Stimulated activated memory B cell treated with anti-CD40 and anti-IgM and Interleukin-4, amounts not matched to agents 10 μg/mL and 1 μg/mL and 100 μg/mL, for 72 hours (primary cell): ENCODE measurements around the gene TP73.

ENCODE experiments used
- ATAC-seq: fragments of 150-1000 bp; cut with Tn5 transposase; 2 replicates; pipeline ENCODE4 v1.10.0; 2021
- H3K27ac Mint-ChIP-seq: one replicate; pipeline ENCODE4 v1.8.0; 2022; ENCODE audit warnings: mild to moderate bottlenecking, mixed read lengths
- H3K27me3 Mint-ChIP-seq: one replicate; pipeline ENCODE4 v1.8.0; 2022; ENCODE audit warnings: mixed read lengths
- H3K36me3 Mint-ChIP-seq: one replicate; pipeline ENCODE4 v1.8.0; 2022; ENCODE audit warnings: mixed read lengths
- H3K4me1 Mint-ChIP-seq: one replicate; pipeline ENCODE4 v1.8.0; 2022; ENCODE audit warnings: mixed read lengths
- H3K4me3 Mint-ChIP-seq: one replicate; pipeline ENCODE4 v1.8.0; 2022; ENCODE audit warnings: mild to moderate bottlenecking, moderate library complexity, mixed read lengths
- H3K9me3 Mint-ChIP-seq: one replicate; pipeline ENCODE4 v1.8.0; 2022; ENCODE audit warnings: mixed read lengths

Gene TP73

DNA sequence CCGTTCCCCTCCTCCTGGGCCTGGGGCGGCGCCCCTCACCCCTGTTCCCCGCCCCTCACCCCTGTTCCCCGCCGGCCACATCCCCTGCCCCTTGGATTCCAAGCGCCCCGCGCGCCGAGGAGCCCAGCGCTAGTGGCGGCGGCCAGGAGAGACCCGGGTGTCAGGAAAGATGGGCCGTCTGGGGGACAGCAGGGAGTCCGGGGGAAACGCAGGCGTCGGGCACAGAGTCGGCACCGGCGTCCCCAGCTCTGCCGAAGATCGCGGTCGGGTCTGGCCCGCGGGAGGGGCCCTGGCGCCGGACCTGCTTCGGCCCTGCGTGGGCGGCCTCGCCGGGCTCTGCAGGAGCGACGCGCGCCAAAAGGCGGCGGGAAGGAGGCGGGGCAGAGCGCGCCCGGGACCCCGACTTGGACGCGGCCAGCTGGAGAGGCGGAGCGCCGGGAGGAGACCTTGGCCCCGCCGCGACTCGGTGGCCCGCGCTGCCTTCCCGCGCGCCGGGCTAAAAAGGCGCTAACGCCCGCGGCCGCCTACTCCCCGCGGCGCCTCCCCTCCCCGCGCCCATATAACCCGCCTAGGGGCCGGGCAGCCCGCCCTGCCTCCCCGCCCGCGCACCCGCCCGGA is at the start of gene TP73:
TP73 (plus strand) TSS at position 587 of the 618 bp plus-strand sequence. CDS start 29,850 bp downstream, outside the sequence.
- H3K27me3 Mint-ChIP-seq: peaks cover 34% of the 10 kb centered on the region
- peaks cover 57% of the 10 kb centered on the region for H3K4me1 Mint-ChIP-seq
- peak within 1 kb of the TSS; percentile 69 for H3K4me3 Mint-ChIP-seq
- H3K9me3 Mint-ChIP-seq: no peaks in the 10 kb centered on the region
- no peak for ATAC-seq
- H3K27ac Mint-ChIP-seq: peak within 1 kb of the TSS; percentile 54
- no peaks in the 10 kb centered on the region for H3K36me3 Mint-ChIP-seq

DNA sequence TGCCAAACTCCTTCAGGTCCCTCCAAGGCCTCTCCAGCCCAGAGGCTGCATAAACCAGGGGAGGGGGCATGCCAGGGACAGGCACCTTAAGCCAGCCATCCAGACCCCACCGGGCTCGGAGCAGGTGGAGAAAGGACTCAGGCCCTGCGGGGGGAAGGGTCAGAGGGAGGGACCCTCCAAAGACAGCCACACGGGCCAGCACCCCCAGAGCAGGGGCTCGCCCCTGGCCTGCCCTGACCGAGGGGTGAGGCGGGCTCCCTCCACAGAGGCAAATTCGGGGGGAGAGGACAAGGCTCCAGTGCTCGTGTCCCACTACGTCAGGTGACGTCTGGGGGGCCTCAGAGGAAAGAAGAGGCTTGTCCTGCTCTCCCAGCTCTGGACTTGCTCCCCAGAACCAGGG is 49.2 kb upstream of the TP73 start:
- no peaks in the 10 kb centered on the region for H3K9me3 Mint-ChIP-seq
- peaks cover 30% of the 10 kb centered on the region for H3K27me3 Mint-ChIP-seq
- ATAC-seq: no peak
- no peaks in the 10 kb centered on the region for H3K36me3 Mint-ChIP-seq
- H3K27ac Mint-ChIP-seq: no peak overlapping the region
- peaks cover 11% of the 10 kb centered on the region for H3K4me1 Mint-ChIP-seq
- no peak overlapping the region for H3K4me3 Mint-ChIP-seq

DNA sequence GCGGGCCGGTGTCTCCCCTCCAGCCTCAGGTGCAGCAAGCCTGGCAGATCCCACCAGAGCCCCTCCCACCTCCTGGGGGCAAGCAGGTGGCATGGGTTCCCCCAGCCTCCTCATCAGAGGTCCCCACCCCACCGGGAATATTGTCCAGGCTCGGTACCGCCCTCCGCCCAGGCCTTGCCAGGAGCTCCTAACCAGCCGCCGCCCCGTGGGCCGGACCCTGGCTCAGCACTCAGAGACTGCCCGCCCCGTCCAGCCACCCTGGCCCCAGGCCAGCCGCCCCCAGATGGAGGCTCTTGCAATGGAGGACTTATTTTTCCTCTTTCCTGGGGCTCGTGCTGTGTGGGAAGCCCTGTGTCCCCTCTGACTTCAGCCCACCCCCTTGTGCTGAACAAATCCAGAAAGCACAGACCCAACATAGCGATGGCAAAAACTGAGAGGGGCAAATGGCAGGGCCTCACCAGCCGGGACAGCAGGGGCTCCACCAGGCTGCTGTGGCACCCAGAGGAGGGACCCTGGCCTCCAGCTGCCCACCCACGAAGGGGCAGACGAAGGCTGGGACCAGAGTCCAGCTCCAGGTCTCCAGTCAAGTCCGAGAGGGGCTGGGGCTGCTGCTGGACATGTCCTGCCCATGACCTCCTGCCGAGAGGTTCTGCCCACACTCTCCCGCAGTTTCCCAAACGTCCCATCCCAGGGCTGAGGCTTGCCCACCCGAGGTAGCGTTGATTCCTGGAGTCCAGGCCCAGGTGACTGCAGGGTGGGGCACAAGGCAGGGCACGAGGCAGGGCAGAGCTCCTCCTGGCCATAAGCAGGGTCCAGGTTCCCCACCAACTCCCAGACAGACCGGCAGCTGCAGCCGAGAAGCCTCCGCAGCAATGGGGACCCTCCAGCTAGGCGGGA is 48.5 kb upstream of the TP73 start:
- no peak overlapping the region for H3K27ac Mint-ChIP-seq
- peaks cover 24% of the 10 kb centered on the region for H3K27me3 Mint-ChIP-seq
- H3K4me3 Mint-ChIP-seq: no peak overlapping the region
- H3K36me3 Mint-ChIP-seq: no peaks in the 10 kb centered on the region
- peaks cover 4% of the 10 kb centered on the region for H3K4me1 Mint-ChIP-seq
- H3K9me3 Mint-ChIP-seq: no peaks in the 10 kb centered on the region
- peak; percentile 25 for ATAC-seq

- Mint-ChIP-seq H3K27ac (no peak overlapping the region), H3K4me3 (no peak overlapping the region), H3K36me3 (no peaks in the 10 kb centered on the region), H3K4me1 (no peaks in the 10 kb centered on the region), H3K9me3 (no peaks in the 10 kb centered on the region), H3K27me3 (peaks cover 24% of the 10 kb centered on the region)
- ATAC-seq: no peak
Observed at GRCh38 chr1:3604468-3604974, 47.8 kb upstream of the TP73 start.

DNA sequence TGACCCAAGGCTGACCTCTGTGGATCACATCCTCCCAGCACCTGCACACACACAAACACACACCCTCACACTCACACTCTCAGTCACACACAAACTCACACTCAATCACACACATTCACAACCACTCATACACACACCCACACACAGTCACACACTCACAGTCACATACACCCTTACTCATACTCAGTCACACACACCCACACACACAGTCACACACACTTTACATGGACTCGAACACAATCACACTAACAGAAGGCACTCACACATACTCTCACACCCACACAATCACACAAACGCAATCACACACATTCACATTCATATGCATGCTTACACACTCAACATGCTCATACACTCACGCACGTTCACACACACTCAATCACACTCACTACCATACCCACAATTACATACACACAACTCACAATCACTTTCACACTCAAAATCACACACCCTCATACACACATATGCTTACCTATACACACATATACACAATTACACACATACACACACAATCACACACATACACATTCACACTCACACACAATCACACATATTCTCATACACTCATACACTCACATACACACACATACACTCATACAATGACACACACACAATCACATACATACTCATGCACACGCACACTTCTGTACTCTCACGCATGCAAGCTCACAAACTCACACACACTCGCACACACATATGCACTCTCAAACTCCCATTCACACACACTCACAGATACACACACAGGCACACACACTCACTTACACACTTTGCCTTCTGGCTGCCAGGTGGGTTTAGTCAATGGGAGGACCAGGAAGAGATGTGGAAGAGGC is 47.1 kb upstream of the TP73 start:
- Mint-ChIP-seq H3K27me3 (peaks cover 21% of the 10 kb centered on the region), H3K4me3 (no peak overlapping the region), H3K27ac (no peak overlapping the region), H3K4me1 (no peaks in the 10 kb centered on the region), H3K36me3 (no peaks in the 10 kb centered on the region), H3K9me3 (no peaks in the 10 kb centered on the region)
- no peak for ATAC-seq

DNA sequence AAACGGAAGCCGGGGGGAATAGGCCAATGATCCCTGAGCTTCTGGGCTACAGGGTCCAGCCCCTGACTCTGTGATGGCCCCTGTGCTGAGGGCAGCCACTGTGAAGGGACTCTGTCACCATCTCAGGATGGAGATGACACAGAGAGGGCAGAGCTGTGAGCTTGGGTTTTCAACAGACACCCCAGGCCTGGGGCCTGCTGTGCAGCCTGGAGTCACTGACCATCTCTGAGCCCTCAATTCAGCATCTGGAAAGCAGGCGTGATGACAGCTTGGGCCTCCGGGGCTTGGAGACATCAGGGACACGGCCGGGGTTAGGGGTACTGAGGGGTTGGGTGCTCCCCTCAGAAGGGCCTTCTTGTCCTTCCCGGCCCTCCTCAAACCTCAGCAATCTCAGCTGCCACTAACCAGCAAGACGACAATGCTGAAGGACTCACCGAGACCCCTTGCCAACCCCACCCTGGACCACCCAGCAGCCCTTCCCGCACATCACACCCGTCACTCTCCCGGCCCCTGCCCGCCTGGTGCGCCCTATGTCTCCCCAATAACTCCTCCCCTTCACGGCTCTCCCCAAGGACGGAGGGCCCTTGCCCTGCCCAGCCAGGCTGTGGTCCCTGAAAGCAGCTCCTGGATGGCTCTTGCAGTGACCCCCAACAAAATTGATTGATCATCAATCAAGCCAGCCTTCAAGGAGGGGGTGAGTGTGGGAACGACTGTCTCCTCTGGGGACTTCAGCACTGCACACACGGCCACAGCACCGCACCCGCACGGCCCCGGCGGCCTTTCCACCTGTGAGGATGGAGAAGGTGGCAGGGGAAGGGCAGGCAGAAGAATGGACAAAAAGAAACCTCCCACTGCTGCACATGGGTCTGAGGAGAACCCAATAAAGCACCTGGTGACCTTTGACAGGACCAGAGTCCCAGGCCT is 45.3 kb upstream of the TP73 start:
- H3K36me3 Mint-ChIP-seq: no peaks in the 10 kb centered on the region
- H3K27me3 Mint-ChIP-seq: peaks cover 35% of the 10 kb centered on the region
- no peak overlapping the region for H3K4me3 Mint-ChIP-seq
- no peaks in the 10 kb centered on the region for H3K9me3 Mint-ChIP-seq
- no peak overlapping the region for H3K27ac Mint-ChIP-seq
- no peak for ATAC-seq
- peaks cover 12% of the 10 kb centered on the region for H3K4me1 Mint-ChIP-seq

DNA sequence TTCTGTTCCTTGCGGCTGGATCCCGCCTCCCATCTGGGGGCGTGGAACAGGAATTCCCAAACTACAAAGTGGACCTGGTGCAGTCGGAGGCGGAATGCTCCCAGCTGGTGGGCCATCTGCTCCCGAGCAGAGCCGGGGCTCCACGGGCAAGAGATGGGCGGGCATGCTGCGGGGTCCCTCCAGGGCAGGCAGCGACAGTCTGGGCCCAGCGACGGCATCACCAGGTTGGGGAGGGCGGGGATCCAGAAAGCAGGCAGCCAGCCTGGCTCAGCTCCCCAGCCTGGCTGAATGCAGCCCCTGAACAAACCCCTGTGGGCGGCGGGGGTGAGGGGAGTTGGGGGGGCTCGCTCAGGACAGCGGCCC is 44.6 kb upstream of the TP73 start:
- ATAC-seq: no peak
- no peak overlapping the region for H3K4me3 Mint-ChIP-seq
- no peak overlapping the region for H3K27ac Mint-ChIP-seq
- peaks cover 14% of the 10 kb centered on the region for H3K4me1 Mint-ChIP-seq
- H3K27me3 Mint-ChIP-seq: peaks cover 38% of the 10 kb centered on the region
- H3K36me3 Mint-ChIP-seq: no peaks in the 10 kb centered on the region
- H3K9me3 Mint-ChIP-seq: no peaks in the 10 kb centered on the region

- Mint-ChIP-seq H3K4me1 (peaks cover 14% of the 10 kb centered on the region), H3K4me3 (no peak overlapping the region), H3K27ac (no peak overlapping the region), H3K36me3 (no peaks in the 10 kb centered on the region), H3K9me3 (no peaks in the 10 kb centered on the region), H3K27me3 (peaks cover 42% of the 10 kb centered on the region)
- no peak for ATAC-seq
Observed at GRCh38 chr1:3608154-3608553, 44.2 kb upstream of the TP73 start.

- peaks cover 52% of the 10 kb centered on the region for H3K27me3 Mint-ChIP-seq
- peaks cover 14% of the 10 kb centered on the region for H3K4me1 Mint-ChIP-seq
- no peaks in the 10 kb centered on the region for H3K36me3 Mint-ChIP-seq
- H3K4me3 Mint-ChIP-seq: no peak overlapping the region
- no peaks in the 10 kb centered on the region for H3K9me3 Mint-ChIP-seq
- no peak overlapping the region for H3K27ac Mint-ChIP-seq
- ATAC-seq: no peak
Observed at GRCh38 chr1:3609016-3609768, 43.1 kb upstream of the TP73 start.

- no peak overlapping the region for H3K27ac Mint-ChIP-seq
- H3K27me3 Mint-ChIP-seq: peaks cover 60% of the 10 kb centered on the region
- no peak for ATAC-seq
- no peaks in the 10 kb centered on the region for H3K36me3 Mint-ChIP-seq
- no peak overlapping the region for H3K4me3 Mint-ChIP-seq
- H3K9me3 Mint-ChIP-seq: no peaks in the 10 kb centered on the region
- peaks cover 14% of the 10 kb centered on the region for H3K4me1 Mint-ChIP-seq
Observed at GRCh38 chr1:3609769-3610526, 42.4 kb upstream of the TP73 start.

DNA sequence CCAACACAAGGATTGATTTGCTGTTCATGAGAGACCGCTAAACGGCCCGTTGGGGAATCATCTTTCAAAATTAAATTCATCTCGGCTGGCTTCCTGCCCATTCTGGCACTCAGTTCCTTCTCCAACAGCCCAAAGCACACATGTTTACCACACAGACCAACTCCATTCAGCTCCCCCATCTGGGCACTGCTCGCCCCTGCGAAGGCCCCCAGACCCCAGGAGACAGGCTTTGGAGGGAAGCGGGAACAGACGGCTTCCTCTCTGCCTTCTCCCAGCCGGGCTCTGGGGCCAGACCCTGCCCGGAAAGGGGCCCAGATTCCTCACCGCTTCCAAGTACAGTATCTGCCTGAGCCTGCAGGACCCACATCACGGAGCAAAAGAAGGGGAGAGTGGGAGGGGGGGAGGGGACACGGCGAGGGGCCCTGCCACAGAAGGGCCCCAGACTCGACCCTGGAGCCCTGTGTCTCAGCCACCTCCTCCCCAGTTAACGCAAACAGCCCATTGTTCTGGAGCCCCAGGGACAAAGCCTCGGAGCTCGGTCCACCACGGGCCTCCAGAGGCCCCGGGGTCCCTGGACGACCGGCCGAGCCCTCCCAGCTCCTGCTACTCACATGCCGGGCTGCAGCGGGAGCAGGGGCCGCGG is 41.7 kb upstream of the TP73 start:
- no peaks in the 10 kb centered on the region for H3K36me3 Mint-ChIP-seq
- peaks cover 67% of the 10 kb centered on the region for H3K27me3 Mint-ChIP-seq
- peak overlapping the region; percentile 44 for H3K4me3 Mint-ChIP-seq
- H3K9me3 Mint-ChIP-seq: no peaks in the 10 kb centered on the region
- no peak overlapping the region for H3K27ac Mint-ChIP-seq
- peaks cover 14% of the 10 kb centered on the region for H3K4me1 Mint-ChIP-seq
- ATAC-seq: no peak

DNA sequence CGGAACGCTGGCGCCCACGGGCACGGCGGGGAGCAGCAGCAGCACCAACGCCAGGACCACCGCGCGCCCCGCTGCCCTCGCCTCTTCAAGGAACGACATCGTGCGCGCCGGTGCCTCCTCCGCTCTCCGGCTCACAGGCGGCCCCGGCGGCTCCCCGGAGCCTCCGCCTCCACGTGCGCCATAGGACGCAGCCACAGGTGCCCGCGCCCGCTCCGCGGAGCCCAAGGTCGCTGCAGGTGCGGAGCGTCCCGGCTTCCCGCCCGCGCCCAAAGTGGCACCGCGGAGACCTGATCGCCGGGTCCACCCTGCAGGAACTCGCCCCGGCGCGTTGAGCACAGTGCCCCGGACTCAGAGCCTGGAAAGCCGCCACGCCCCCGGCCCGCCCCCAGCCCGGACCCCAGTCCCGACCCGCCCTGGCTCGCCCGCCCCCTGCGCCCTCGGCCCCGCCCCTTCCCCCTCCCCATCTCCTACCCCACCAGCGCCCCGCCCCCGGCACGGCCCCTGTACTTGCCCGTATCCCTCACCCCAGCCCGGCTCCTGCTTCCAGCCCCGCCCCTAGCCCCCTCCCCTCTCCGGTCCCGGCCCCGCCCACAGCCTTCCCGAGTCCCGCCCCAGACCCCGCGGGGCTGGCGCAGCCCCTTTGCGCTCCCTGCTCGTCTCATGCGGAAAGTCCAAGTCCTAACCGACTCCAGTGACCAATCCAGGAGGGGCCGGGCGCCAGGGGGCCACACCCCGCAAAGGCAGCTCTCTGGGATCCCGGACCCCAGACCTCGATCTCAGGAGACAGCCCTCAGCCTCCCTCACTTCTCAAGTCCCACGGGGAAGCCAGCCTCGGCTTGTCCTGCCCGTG is 40.9 kb upstream of the TP73 start, which contains the start of gene MEGF6:
MEGF6 (minus strand) TSS at position 339 of the 850 bp plus-strand sequence; CDS start at position 99, 240 bp downstream.
- peaks cover 74% of the 10 kb centered on the region for H3K27me3 Mint-ChIP-seq
- H3K4me1 Mint-ChIP-seq: peaks cover 14% of the 10 kb centered on the region
- H3K9me3 Mint-ChIP-seq: no peaks in the 10 kb centered on the region
- H3K36me3 Mint-ChIP-seq: no peaks in the 10 kb centered on the region
- peak within 1 kb of the TSS; percentile 73 for H3K4me3 Mint-ChIP-seq
- peak; percentile 38 for ATAC-seq
- H3K27ac Mint-ChIP-seq: no peak within 1 kb of the TSS
